RCC 7860 (cell line): ENCODE data around the gene SERPINA4.

Experiments used
- DNase-seq: peaks from one replicate; pipeline ENCODE4 v3.0.0-alpha.2; 2015; ENCODE audit warnings: low spot score
- FAIRE-seq: peaks from 2 replicates; lab custom pipeline; 2012; peaks lifted over from hg19 to GRCh38; lab: Jason Lieb, UNC

The SERPINA4 gene

GRCh38 chr14:94542111-94542810 lies 19.0 kb upstream of the SERPINA4 start:
- no peak for DNase-seq
- FAIRE-seq, result no peak

- DNase-seq (no peak), FAIRE-seq (no peak)
These were observed 18.3 kb upstream of the SERPINA4 start for GRCh38 chr14:94542811-94543440.

GRCh38 chr14:94543449-94544124 lies 17.7 kb upstream of the SERPINA4 start:
- no peak for FAIRE-seq

GRCh38 chr14:94544726-94545125 lies 16.5 kb upstream of the SERPINA4 start:
- no peak for FAIRE-seq

More at GRCh38 chr14:94543449-94544124, 17.7 kb upstream of the SERPINA4 start:
- no peak for DNase-seq

GRCh38 chr14:94545131-94545841 lies 16.0 kb upstream of the SERPINA4 start:
- no peak for DNase-seq
- no peak for FAIRE-seq

More at GRCh38 chr14:94544726-94545125, 16.5 kb upstream of the SERPINA4 start:
- no peak for DNase-seq

- FAIRE-seq, result no peak
- DNase-seq, result no peak
These were observed 14.0 kb upstream of the SERPINA4 start for GRCh38 chr14:94547151-94547680.

GRCh38 chr14:94547726-94548125 lies 13.5 kb upstream of the SERPINA4 start:
- no peak for DNase-seq
- no peak for FAIRE-seq

GRCh38 chr14:94548131-94548998 lies 12.9 kb upstream of the SERPINA4 start:
- DNase-seq (no peak), FAIRE-seq (no peak)

GRCh38 chr14:94548999-94549985 lies 11.9 kb upstream of the SERPINA4 start:
- FAIRE-seq, result no peak
- DNase-seq, result no peak

- no peak for FAIRE-seq
These were observed 11.2 kb upstream of the SERPINA4 start for GRCh38 chr14:94550041-94550440.

GRCh38 chr14:94555991-94556390 lies 5.3 kb upstream of the SERPINA4 start:
- DNase-seq, result no peak
- no peak for FAIRE-seq

More at GRCh38 chr14:94550041-94550440, 11.2 kb upstream of the SERPINA4 start:
- no peak for DNase-seq

GRCh38 chr14:94557327-94557726 lies 3.9 kb upstream of the SERPINA4 start:
- DNase-seq (no peak), FAIRE-seq (no peak)

GRCh38 chr14:94558842-94559241 lies 2.4 kb upstream of the SERPINA4 start:
- DNase-seq (no peak), FAIRE-seq (no peak)

- DNase-seq (no peak), FAIRE-seq (no peak)
These were observed 1.5 kb upstream of the SERPINA4 start for GRCh38 chr14:94559638-94560290.

- FAIRE-seq, result no peak
- DNase-seq, result no peak
These were observed 964 bp upstream of the SERPINA4 start for GRCh38 chr14:94560291-94560665.

GRCh38 chr14:94561656-94562010 lies 391 bp downstream of the SERPINA4 start:
- DNase-seq (no peak), FAIRE-seq (no peak)

- no peak for FAIRE-seq
- no peak for DNase-seq
These were observed 780 bp downstream of the SERPINA4 start for GRCh38 chr14:94562022-94562421.
